T-cell (primary cell): ENCODE data around the gene SPINK4. TPM values are rescaled to one million over a fixed set of nuclear protein-coding genes. Genes with fewer than 3 reads are reported as not detected.
A peak's percentile ranks its signal among the peaks of the same experiment; 100 is the strongest.

Experiments
- ATAC-seq, 4 experiments: fragments of 200-7000 bp in 3 of 4; fragments of 150-1000 bp in 1 of 4; cut with Tn5 transposase; replicated peaks in 1 of 4; 1 replicate in 3 of 4; 2 replicates in 1 of 4; pipeline ENCODE4 v1.10.0; 2021; ENCODE audit warnings: moderate library complexity in 3 of 4, mild to moderate bottlenecking in 2 of 4, moderate number of reproducible peaks in 1 of 4
- CTCF ChIA-PET, 2 donors: fragments of 300-600 bp; sonication (Branson Sonifier 250); formaldehyde crosslinking; loops; one replicate each; lab custom pipeline; 2022; ENCODE audit warnings: antibody characterized with exemption in 2 of 2; lab: Charles Lee
- POLR2A ChIA-PET, 2 donors: fragments of 300-600 bp; sonication (Branson Sonifier 250); formaldehyde crosslinking; loops; one replicate each; lab custom pipeline; 2022; ENCODE audit warnings: antibody characterized with exemption in 2 of 2; lab: Charles Lee
- DNase-seq, 35 experiments: peaks; one replicate each; pipeline versions ENCODE4 v3.0.0 to v3.0.0-alpha.2; 2013 to 2023
- H3K27ac ChIP-seq: one replicate; pipeline ENCODE4 v1.5.1; 2013; ENCODE audit warnings: low read length
- H3K27me3 ChIP-seq, 2 experiments: replicated peaks in 1 of 2; 1 replicate in 1 of 2; 2 replicates in 1 of 2; pipeline versions ENCODE4 v1.6.1 to v1.7.0; 2013; ENCODE audit warnings: low read length in 1 of 2, mixed read lengths in 1 of 2; ENCODE audit not compliant: control insufficient read depth in 2 of 2, insufficient read depth in 2 of 2; ENCODE audit errors: extremely low read depth in 1 of 2
- H3K36me3 ChIP-seq, 2 donors: 1 replicate in 1 of 2; 2 replicates in 1 of 2; pipeline versions ENCODE4 v1.6.1 to v1.7.0; 2013; ENCODE audit warnings: low read length in 1 of 2; ENCODE audit not compliant: control insufficient read depth in 2 of 2, insufficient read depth in 1 of 2; ENCODE audit errors: extremely low read depth in 1 of 2
- H3K4me1 ChIP-seq, 2 experiments: 1 replicate in 1 of 2; 2 replicates in 1 of 2; pipeline versions ENCODE4 v1.6.1 to v1.7.0; 2013; ENCODE audit warnings: low read length in 2 of 2, mixed read lengths in 1 of 2; ENCODE audit not compliant: insufficient read depth in 2 of 2, control insufficient read depth in 1 of 2; ENCODE audit errors: extremely low read depth in 1 of 2
- H3K4me3 ChIP-seq, 2 donors: 1 replicate in 1 of 2; 2 replicates in 1 of 2; pipeline versions ENCODE4 v1.5.1 to v1.7.0; 2013; ENCODE audit warnings: mild to moderate bottlenecking in 2 of 2, low read length in 1 of 2, moderate library complexity in 1 of 2; ENCODE audit not compliant: control insufficient read depth in 1 of 2; ENCODE audit errors: extremely low read depth in 1 of 2
- H3K9me3 ChIP-seq: 2 replicates; pipeline ENCODE4 v1.7.0; 2013
- H3K27ac Mint-ChIP-seq, 2 donors: one replicate each; pipeline ENCODE4 v1.8.0; 2020 to 2021; ENCODE audit warnings: mild to moderate bottlenecking in 2 of 2, mixed read lengths in 2 of 2
- H3K27me3 Mint-ChIP-seq, 2 donors: one replicate each; pipeline ENCODE4 v1.8.0; 2021 to 2022; ENCODE audit warnings: mixed read lengths in 2 of 2
- H3K36me3 Mint-ChIP-seq: one replicate; pipeline ENCODE4 v1.8.0; 2021; ENCODE audit warnings: mixed read lengths
- H3K4me1 Mint-ChIP-seq, 3 donors: one replicate each; pipeline ENCODE4 v1.8.0; 2020 to 2022; ENCODE audit warnings: mixed read lengths in 3 of 3, mild to moderate bottlenecking in 1 of 3
- H3K4me3 Mint-ChIP-seq, 3 donors: one replicate each; pipeline ENCODE4 v1.8.0; 2020 to 2022; ENCODE audit warnings: mild to moderate bottlenecking in 3 of 3, mixed read lengths in 3 of 3, moderate library complexity in 3 of 3
- H3K9me3 Mint-ChIP-seq, 3 donors: one replicate each; pipeline ENCODE4 v1.8.0; 2020 to 2022; ENCODE audit warnings: mixed read lengths in 3 of 3
- WGBS: methylation state at CpG from one replicate; pipeline ENCODE4 v1.1.5; 2013; ENCODE audit warnings: missing lambda C conversion rate; ENCODE audit not compliant: insufficient coverage; 5-methylcytosine and 5-hydroxymethylcytosine counted together
- total RNA-seq, 35 experiments: library from RNA in 6 of 35; stranded (reverse) in 6 of 35; fragments of 120-200 nt in 1 of 35; gene quantifications; one replicate each; pipeline versions ENCODE4 v1.2.1 to v1.2.4 and lab custom pipeline; 2013 to 2026

The SPINK4 gene
- total RNA-seq, 5 donors from 2014 or later (not counting 1 experiment from before 2014, with no cell fraction given), result not detected

GRCh38 chr9:33220681-33221567 is 19.0 kb upstream of the SPINK4 start:
- DNase-seq, result no peak
- no peak for ATAC-seq
- no peaks in the 10 kb centered on the region for H3K36me3 ChIP-seq
- H3K27ac ChIP-seq, result no peak overlapping the region
- POLR2A ChIA-PET, result no interaction called here
- H3K4me3 Mint-ChIP-seq, result no peak overlapping the region
- H3K36me3 Mint-ChIP-seq, result no peaks in the 10 kb centered on the region
- H3K4me1 ChIP-seq, result peaks cover 5 to 16% of the 10 kb centered on the region in 2 experiments
- H3K9me3 Mint-ChIP-seq, result no peaks in the 10 kb centered on the region
- H3K4me3 ChIP-seq, result no peak overlapping the region
- 84% methylated on average over 6 of the region's 14 CpGs for WGBS
- peaks cover 0 to 5% of the 10 kb centered on the region in 2 experiments for H3K27me3 ChIP-seq
- CTCF ChIA-PET, result no interaction called here
- peaks cover 15 to 18% (median 17%) of the 10 kb centered on the region in 3 donors for H3K4me1 Mint-ChIP-seq
- no peak overlapping the region for H3K27ac Mint-ChIP-seq
- peaks cover 0 to 3% of the 10 kb centered on the region in 2 donors for H3K27me3 Mint-ChIP-seq
- H3K9me3 ChIP-seq, result no peaks in the 10 kb centered on the region

DNA sequence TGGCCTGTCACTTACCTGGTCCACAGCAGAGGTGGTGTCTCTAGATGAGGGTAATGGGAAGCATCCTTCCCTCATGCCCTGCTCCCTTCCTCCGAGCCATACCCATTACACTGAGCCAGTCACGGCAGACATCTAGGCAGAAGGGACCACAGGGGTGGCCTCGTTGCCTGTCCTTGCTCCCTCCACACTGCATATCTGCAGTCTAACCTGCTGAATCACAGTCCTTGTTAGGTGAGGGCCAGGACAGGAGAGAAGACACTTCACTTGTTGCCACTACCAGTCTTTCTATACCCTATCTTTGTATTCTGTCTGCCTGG is 18.4 kb upstream of the SPINK4 start:
- Histone ChIP-seq H3K27ac (no peak overlapping the region), H3K27me3 (peaks cover 0 to 5% of the 10 kb centered on the region in 2 experiments), H3K9me3 (no peaks in the 10 kb centered on the region), H3K36me3 (no peaks in the 10 kb centered on the region), H3K4me3 (no peak overlapping the region), H3K4me1 (peaks cover 5 to 16% of the 10 kb centered on the region in 2 experiments)
- ChIA-PET CTCF (no interaction called here), POLR2A (no interaction called here)
- Mint-ChIP-seq H3K36me3 (no peaks in the 10 kb centered on the region), H3K4me3 (no peak overlapping the region), H3K27ac (no peak overlapping the region), H3K27me3 (peaks cover 0 to 3% of the 10 kb centered on the region in 2 donors), H3K9me3 (no peaks in the 10 kb centered on the region), H3K4me1 (peaks cover 17 to 19% (median 18%) of the 10 kb centered on the region in 3 donors)
- no peak for ATAC-seq
- no peak for DNase-seq
- WGBS, result 83% methylated on average over 2 of the region's 3 CpGs

DNA sequence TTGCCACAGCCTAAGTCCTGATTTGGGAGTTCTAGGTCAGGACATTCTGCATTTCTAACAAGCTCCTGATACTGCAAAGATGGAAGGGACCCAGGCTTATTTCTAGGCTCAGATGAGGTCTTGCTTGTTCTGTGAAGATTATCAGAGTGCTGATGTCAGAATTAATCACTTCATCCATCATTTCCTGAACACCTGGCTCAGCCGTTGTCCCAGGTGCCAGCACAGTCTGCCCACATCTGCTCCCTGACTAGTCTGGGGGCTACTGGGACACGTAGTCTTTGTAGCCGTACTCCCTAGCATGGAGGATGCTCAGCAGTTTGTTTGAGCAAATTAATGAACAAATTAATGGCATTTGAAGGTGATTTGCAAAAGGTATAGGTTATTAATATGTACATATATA is 17.9 kb upstream of the SPINK4 start:
- ATAC-seq (no peak), DNase-seq (no peak)
- Histone ChIP-seq H3K4me3 (no peak overlapping the region), H3K27ac (no peak overlapping the region), H3K27me3 (peaks cover 0 to 5% of the 10 kb centered on the region in 2 experiments), H3K9me3 (no peaks in the 10 kb centered on the region), H3K4me1 (peaks cover 5 to 16% of the 10 kb centered on the region in 2 experiments), H3K36me3 (no peaks in the 10 kb centered on the region)
- H3K36me3 Mint-ChIP-seq, result no peaks in the 10 kb centered on the region
- H3K4me3 Mint-ChIP-seq, result no peak overlapping the region
- 29% methylated on average over 2 of the region's 3 CpGs for WGBS
- peaks cover 0 to 3% of the 10 kb centered on the region in 2 donors for H3K27me3 Mint-ChIP-seq
- H3K4me1 Mint-ChIP-seq, result peaks cover 17 to 21% (median 18%) of the 10 kb centered on the region in 3 donors
- H3K9me3 Mint-ChIP-seq, result no peaks in the 10 kb centered on the region
- ChIA-PET POLR2A (no interaction called here), CTCF (no interaction called here)
- H3K27ac Mint-ChIP-seq, result no peak overlapping the region

DNA sequence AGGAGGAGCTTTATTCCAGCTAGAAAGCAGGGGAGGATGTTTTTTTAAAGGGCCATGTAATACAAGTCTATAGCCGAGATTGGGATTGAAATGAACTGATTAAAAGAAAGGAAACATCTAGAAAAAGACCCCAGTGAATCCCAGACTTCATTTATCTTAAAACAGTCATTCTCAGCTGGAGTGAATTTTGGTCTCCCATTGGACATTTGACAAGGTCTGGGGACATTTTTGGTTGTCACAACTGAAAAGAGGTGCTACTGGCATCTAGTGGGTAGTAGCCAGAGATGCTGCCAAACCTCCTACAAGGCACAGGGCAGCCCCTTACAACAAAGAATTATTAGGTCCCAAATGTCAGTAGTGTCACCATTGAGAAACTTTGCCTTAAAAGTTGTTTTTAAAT is 16.3 kb upstream of the SPINK4 start:
- ChIA-PET POLR2A (interaction anchor here in 1 of 2 donors (0.6 kb wide), 1 partner anchor 128 kb away, joined by 3 read pairs; no protein-coding TSS in a partner anchor), CTCF (interaction anchor here in 1 of 2 donors (0.7 kb wide), 1 partner anchor 140 kb away, joined by 4 read pairs; no protein-coding TSS in a partner anchor)
- DNase-seq (no peak), ATAC-seq (no peak)
- Mint-ChIP-seq H3K4me3 (no peak overlapping the region), H3K9me3 (no peaks in the 10 kb centered on the region), H3K27me3 (peaks cover 0 to 3% of the 10 kb centered on the region in 2 donors), H3K4me1 (peaks cover 17 to 21% (median 18%) of the 10 kb centered on the region in 3 donors), H3K36me3 (no peaks in the 10 kb centered on the region), H3K27ac (no peak overlapping the region)
- Histone ChIP-seq H3K36me3 (no peaks in the 10 kb centered on the region), H3K4me3 (no peak overlapping the region), H3K27ac (no peak overlapping the region), H3K27me3 (peaks cover 0 to 5% of the 10 kb centered on the region in 2 experiments), H3K4me1 (peaks cover 5 to 16% of the 10 kb centered on the region in 2 experiments), H3K9me3 (no peaks in the 10 kb centered on the region)
- WGBS, result no CpG with 5 or more reads among the region's 1 CpG

DNA sequence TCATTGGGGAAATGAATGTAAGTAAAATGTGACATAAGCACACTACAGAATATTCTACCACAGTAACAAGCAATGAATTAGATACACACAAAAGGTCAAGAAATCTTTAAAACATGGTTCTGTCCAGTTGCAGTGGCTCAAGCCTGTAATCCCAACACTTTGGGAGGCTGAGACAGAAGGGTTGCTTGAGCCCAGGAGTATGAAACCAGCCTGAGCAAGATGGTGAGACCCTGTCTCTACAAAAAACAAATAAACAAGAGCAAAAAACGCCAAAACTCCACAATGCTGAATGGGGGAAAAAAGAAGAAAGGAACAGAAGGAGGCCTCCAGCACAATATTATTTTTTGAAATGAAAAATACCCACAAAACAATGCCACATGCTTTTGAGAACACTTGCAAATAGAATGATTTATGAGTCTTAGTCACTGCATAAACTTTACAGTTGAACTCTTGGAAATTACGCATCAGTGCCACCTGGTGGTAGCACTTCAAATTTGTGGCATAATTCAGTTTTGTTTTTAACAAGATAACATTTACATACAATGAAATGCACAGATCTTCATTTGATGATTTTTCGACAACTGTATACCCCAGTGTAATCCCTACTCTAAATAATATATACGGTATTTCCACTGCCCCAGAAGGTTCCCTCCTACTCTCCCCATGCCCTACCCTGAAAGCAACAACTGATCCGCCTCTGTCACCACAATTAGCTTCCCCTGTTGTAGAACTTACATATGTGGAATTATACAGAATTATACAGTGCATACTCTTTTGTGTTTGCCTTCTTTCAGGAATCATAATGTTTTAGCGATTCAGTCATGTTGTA is 14.4 kb upstream of the SPINK4 start:
- H3K4me1 Mint-ChIP-seq, result peaks cover 17 to 20% (median 18%) of the 10 kb centered on the region in 3 donors
- DNase-seq (peak; percentile 28 to 86 (median 60)), ATAC-seq (peak; percentile 50 to 70 (median 57))
- no peaks in the 10 kb centered on the region for H3K9me3 ChIP-seq
- H3K27ac Mint-ChIP-seq, result no peak overlapping the region
- H3K4me3 ChIP-seq, result no peak overlapping the region
- POLR2A ChIA-PET, result interaction anchor here in 1 of 2 donors (0.6 kb wide), 1 partner anchor 148 kb away, joined by 3 read pairs; no protein-coding TSS in a partner anchor
- peaks cover 0 to 3% of the 10 kb centered on the region in 2 donors for H3K27me3 Mint-ChIP-seq
- H3K9me3 Mint-ChIP-seq, result no peaks in the 10 kb centered on the region
- H3K27ac ChIP-seq, result no peak overlapping the region
- no peak overlapping the region for H3K4me3 Mint-ChIP-seq
- H3K27me3 ChIP-seq, result peaks cover 0 to 5% of the 10 kb centered on the region in 2 experiments
- CTCF ChIA-PET, result interaction anchor here (0.5 to 2.3 kb wide), 17 partner anchors 29 to 198 kb away, joined by 3 to 11 read pairs (median 3); partner anchors contain the start of gene B4GALT1 (in 1 of the 2)
- no CpG with 5 or more reads among the region's 6 CpGs for WGBS
- peaks cover 4 to 16% of the 10 kb centered on the region in 2 experiments for H3K4me1 ChIP-seq
- H3K36me3 ChIP-seq, result no peaks in the 10 kb centered on the region
- H3K36me3 Mint-ChIP-seq, result no peaks in the 10 kb centered on the region

DNA sequence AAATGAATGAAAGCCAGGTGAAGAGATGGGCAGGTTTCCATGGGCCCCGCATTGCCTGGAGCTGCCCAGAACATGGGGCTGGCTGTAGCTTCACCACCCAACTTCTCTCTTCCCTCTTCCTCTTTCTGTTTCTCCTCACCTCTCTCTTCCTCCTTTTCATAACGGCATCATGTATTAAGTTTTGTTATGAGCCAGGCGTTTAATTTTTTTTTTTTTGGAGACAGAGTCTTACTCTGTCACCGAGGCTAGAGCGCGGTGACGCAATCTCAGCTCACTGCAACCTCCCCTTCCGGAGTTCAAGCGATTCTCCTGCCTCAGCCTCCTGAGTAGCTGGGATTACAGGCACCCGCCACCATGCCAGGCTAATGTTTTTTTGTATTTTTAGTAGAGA is 13.0 kb upstream of the SPINK4 start:
- Mint-ChIP-seq H3K27ac (no peak overlapping the region), H3K36me3 (no peaks in the 10 kb centered on the region), H3K9me3 (no peaks in the 10 kb centered on the region), H3K4me3 (no peak overlapping the region), H3K27me3 (peaks cover 0 to 3% of the 10 kb centered on the region in 2 donors), H3K4me1 (peaks cover 9 to 11% (median 11%) of the 10 kb centered on the region in 3 donors)
- peaks cover 0 to 5% of the 10 kb centered on the region in 2 experiments for H3K27me3 ChIP-seq
- POLR2A ChIA-PET, result no interaction called here
- H3K4me3 ChIP-seq, result no peak overlapping the region
- H3K4me1 ChIP-seq, result peaks cover 0 to 5% of the 10 kb centered on the region in 2 experiments
- no peaks in the 10 kb centered on the region for H3K36me3 ChIP-seq
- WGBS, result no CpG with 5 or more reads among the region's 10 CpGs
- no peak overlapping the region for H3K27ac ChIP-seq
- CTCF ChIA-PET, result interaction anchor here (0.7 to 2.3 kb wide), 7 partner anchors 51 to 150 kb away, joined by 3 to 11 read pairs (median 3); no protein-coding TSS in a partner anchor
- no peaks in the 10 kb centered on the region for H3K9me3 ChIP-seq
- ATAC-seq, result no peak
- DNase-seq, result peak in 1 of 35 experiments; percentile 19
